Spinal cord (tissue), 10 donors: ENCODE measurements around the gene MRGPRX2. TPM values are rescaled to one million over a fixed set of nuclear protein-coding genes. Genes with fewer than 3 reads are reported as not detected.

Experiments used
- DNase-seq, 6 donors: peaks; one replicate each; pipeline versions ENCODE4 v3.0.0 to v3.0.0-alpha.2; 2013 to 2015; ENCODE audit warnings: low spot score in 6 of 6, low read depth in 4 of 6
- H3K27ac ChIP-seq: one replicate; pipeline ENCODE4 v1.5.1; 2013; ENCODE audit warnings: low read depth, low read length, control low read depth
- H3K27me3 ChIP-seq: one replicate; pipeline ENCODE4 v1.6.1; 2013; ENCODE audit warnings: low read length; ENCODE audit not compliant: control insufficient read depth, insufficient read depth
- H3K36me3 ChIP-seq: one replicate; pipeline ENCODE4 v1.6.1; 2013; ENCODE audit warnings: low read length; ENCODE audit not compliant: control insufficient read depth, insufficient read depth
- H3K4me1 ChIP-seq: one replicate; pipeline ENCODE4 v1.6.1; 2013; ENCODE audit warnings: low read length; ENCODE audit not compliant: control insufficient read depth, insufficient read depth
- H3K4me3 ChIP-seq: one replicate; pipeline ENCODE4 v1.5.1; 2013; ENCODE audit warnings: low read depth, low read length, control low read depth
- H3K9me3 ChIP-seq: one replicate; pipeline ENCODE4 v1.6.1; 2013; ENCODE audit warnings: low read length; ENCODE audit not compliant: control insufficient read depth, insufficient read depth
- WGBS: methylation state at CpG from one replicate; pipeline ENCODE4 v1.1.5; 2013; ENCODE audit warnings: missing lambda C conversion rate; ENCODE audit not compliant: insufficient coverage; 5-methylcytosine and 5-hydroxymethylcytosine counted together
- polyA plus RNA-seq, 2 donors: library from polyadenylated mRNA; unstranded; fragments of 120-200 nt; gene quantifications; one replicate each; pipeline ENCODE4 v1.2.1, GENCODE V29; 2013; ENCODE audit not compliant: insufficient read length in 2 of 2
- total RNA-seq, 2 donors: library from RNA; depleted of rRNA in 1 of 2; stranded (reverse); fragments of 120-200 nt in 1 of 2; fragments of >200 nt in 1 of 2; gene quantifications; one replicate each; pipeline versions ENCODE4 v1.2.3 to v1.2.4, GENCODE V29; 2013 to 2014
- donor health status: healthy.

The MRGPRX2 gene
- total and polyA plus RNA-seq, 4 donors = not detected

DNA sequence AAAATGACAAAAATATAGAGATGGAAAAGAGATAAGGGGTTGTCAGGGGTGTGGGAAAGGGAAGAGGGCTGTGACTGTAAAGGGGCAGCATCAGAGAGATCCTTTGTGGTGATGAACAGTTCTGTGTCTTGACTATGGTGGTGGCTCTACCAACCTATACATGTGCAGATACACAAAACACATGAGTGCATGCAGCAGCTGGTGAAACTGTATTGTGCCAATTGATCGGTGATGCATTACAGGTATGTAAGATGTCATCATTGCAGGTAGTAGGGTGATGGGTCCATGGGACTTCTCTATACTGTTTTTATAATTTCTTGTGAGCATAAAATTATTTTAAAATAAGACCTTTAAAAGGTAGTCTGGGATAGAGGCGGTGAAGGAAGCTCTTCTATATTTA, 32.3 kb upstream of the MRGPRX2 start:
- WGBS = no CpG with 5 or more reads among the region's 2 CpGs
- Histone ChIP-seq H3K36me3 (no peaks in the 10 kb centered on the region), H3K27me3 (no peaks in the 10 kb centered on the region)

GRCh38 chr11:19092342-19092741, 31.8 kb upstream of the MRGPRX2 start:
- Histone ChIP-seq H3K27ac (no peak overlapping the region), H3K36me3 (no peaks in the 10 kb centered on the region), H3K9me3 (no peaks in the 10 kb centered on the region), H3K27me3 (no peaks in the 10 kb centered on the region), H3K4me3 (no peak overlapping the region), H3K4me1 (no peaks in the 10 kb centered on the region)
- DNase-seq = no peak
- no CpG with 5 or more reads among the region's 3 CpGs for WGBS

More for the DNA sequence above, 32.3 kb upstream of the MRGPRX2 start:
- H3K4me1 ChIP-seq = no peaks in the 10 kb centered on the region
- H3K4me3 ChIP-seq = no peak overlapping the region
- no peak overlapping the region for H3K27ac ChIP-seq
- no peak for DNase-seq
- no peaks in the 10 kb centered on the region for H3K9me3 ChIP-seq

- no CpG with 5 or more reads among the region's 1 CpG for WGBS
- Histone ChIP-seq H3K4me1 (no peaks in the 10 kb centered on the region), H3K27me3 (no peaks in the 10 kb centered on the region), H3K27ac (no peak overlapping the region), H3K9me3 (no peaks in the 10 kb centered on the region), H3K4me3 (no peak overlapping the region), H3K36me3 (no peaks in the 10 kb centered on the region)
- no peak for DNase-seq
Measured at GRCh38 chr11:19091366-19091765, 30.8 kb upstream of the MRGPRX2 start.

- no peak overlapping the region for H3K4me3 ChIP-seq
- H3K27ac ChIP-seq = no peak overlapping the region
- H3K36me3 ChIP-seq = no peaks in the 10 kb centered on the region
- DNase-seq = no peak
- no CpG with 5 or more reads among the region's 5 CpGs for WGBS
- H3K9me3 ChIP-seq = no peaks in the 10 kb centered on the region
- no peaks in the 10 kb centered on the region for H3K27me3 ChIP-seq
- H3K4me1 ChIP-seq = no peaks in the 10 kb centered on the region
Measured at GRCh38 chr11:19089421-19089820, 28.9 kb upstream of the MRGPRX2 start.

- Histone ChIP-seq H3K9me3 (no peaks in the 10 kb centered on the region), H3K27me3 (no peaks in the 10 kb centered on the region), H3K36me3 (no peaks in the 10 kb centered on the region), H3K4me1 (no peaks in the 10 kb centered on the region), H3K27ac (no peak overlapping the region), H3K4me3 (no peak overlapping the region)
- 90% methylated on average over 2 of the region's 4 CpGs for WGBS
- no peak for DNase-seq
Measured at GRCh38 chr11:19088791-19089190, 28.3 kb upstream of the MRGPRX2 start.

GRCh38 chr11:19087658-19088057, 27.1 kb upstream of the MRGPRX2 start:
- no peaks in the 10 kb centered on the region for H3K27me3 ChIP-seq
- no peaks in the 10 kb centered on the region for H3K9me3 ChIP-seq
- no peak overlapping the region for H3K27ac ChIP-seq
- WGBS = 74% methylated on average over 7 of the region's 8 CpGs
- no peak overlapping the region for H3K4me3 ChIP-seq
- no peaks in the 10 kb centered on the region for H3K36me3 ChIP-seq
- no peaks in the 10 kb centered on the region for H3K4me1 ChIP-seq
- no peak for DNase-seq

DNA sequence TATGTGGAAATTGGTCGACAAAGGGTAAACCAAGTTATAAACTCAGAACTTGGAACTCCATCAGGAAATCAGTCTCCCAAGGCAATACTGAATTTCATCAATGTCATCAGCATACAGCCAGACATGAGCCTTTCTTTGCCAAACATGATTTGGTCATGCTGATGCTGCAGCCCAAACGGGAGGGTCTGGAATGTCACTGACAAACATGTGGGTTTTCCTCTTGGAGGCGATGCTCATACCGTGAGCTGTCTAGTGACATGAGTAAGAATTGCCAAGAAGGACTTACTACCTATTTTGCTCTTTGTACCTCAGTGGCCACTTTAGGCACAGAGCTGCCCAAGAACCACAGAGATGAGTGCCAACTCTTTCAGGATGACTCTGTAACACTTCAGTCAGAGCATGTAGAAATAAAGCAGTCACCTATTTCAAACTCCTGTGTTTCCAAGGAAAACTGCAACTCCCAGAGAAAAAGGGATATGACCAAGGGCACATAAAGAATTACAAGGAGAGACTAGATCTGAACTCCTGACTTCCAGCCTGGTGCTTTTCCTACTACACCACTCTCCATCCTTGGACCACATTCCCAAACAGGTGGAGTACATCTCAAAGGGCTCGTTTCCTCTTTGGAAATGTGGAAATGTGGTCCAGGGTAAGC, 24.3 kb upstream of the MRGPRX2 start:
- no peaks in the 10 kb centered on the region for H3K36me3 ChIP-seq
- H3K9me3 ChIP-seq = no peaks in the 10 kb centered on the region
- no peak for DNase-seq
- 83% methylated on average over 4 of the region's 5 CpGs for WGBS
- no peak overlapping the region for H3K27ac ChIP-seq
- no peak overlapping the region for H3K4me3 ChIP-seq
- H3K4me1 ChIP-seq = peaks cover 4% of the 10 kb centered on the region
- H3K27me3 ChIP-seq = no peaks in the 10 kb centered on the region

- WGBS = 86% methylated on average over 1 of the region's 1 CpG
Measured at GRCh38 chr11:19083166-19083565, 22.6 kb upstream of the MRGPRX2 start.

DNA sequence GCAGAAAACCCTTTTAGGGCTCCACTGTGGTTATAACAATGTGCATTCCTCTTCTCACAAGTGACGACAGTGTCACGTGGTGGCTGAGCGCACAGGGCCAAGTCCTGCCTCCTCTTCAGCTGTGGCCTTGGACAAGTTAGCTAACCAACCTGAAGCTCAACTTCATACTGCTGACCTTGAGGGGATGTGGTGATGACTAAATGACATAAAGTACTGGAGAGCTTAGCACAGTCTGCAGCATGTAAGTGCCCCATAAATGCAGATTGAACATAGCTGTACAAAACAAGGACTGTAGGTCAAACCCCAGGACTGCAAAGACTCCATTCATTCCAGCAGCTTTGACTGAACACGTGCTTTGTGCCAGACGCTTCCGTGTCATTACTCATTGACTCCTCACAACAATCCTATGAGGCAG, 20.1 kb upstream of the MRGPRX2 start:
- no peak overlapping the region for H3K27ac ChIP-seq
- H3K27me3 ChIP-seq = no peaks in the 10 kb centered on the region
- peak in 3 of 6 donors; percentile 17 to 22 (median 21) for DNase-seq
- H3K9me3 ChIP-seq = no peaks in the 10 kb centered on the region
- H3K4me1 ChIP-seq = peaks cover 14% of the 10 kb centered on the region
- no peaks in the 10 kb centered on the region for H3K36me3 ChIP-seq
- no peak overlapping the region for H3K4me3 ChIP-seq
- WGBS = 67% methylated on average over 3 of the region's 6 CpGs

More at GRCh38 chr11:19083166-19083565, 22.6 kb upstream of the MRGPRX2 start:
- no peak for DNase-seq
- Histone ChIP-seq H3K9me3 (no peaks in the 10 kb centered on the region), H3K4me3 (no peak overlapping the region), H3K27ac (no peak overlapping the region), H3K36me3 (no peaks in the 10 kb centered on the region), H3K4me1 (peaks cover 9% of the 10 kb centered on the region), H3K27me3 (no peaks in the 10 kb centered on the region)

DNA sequence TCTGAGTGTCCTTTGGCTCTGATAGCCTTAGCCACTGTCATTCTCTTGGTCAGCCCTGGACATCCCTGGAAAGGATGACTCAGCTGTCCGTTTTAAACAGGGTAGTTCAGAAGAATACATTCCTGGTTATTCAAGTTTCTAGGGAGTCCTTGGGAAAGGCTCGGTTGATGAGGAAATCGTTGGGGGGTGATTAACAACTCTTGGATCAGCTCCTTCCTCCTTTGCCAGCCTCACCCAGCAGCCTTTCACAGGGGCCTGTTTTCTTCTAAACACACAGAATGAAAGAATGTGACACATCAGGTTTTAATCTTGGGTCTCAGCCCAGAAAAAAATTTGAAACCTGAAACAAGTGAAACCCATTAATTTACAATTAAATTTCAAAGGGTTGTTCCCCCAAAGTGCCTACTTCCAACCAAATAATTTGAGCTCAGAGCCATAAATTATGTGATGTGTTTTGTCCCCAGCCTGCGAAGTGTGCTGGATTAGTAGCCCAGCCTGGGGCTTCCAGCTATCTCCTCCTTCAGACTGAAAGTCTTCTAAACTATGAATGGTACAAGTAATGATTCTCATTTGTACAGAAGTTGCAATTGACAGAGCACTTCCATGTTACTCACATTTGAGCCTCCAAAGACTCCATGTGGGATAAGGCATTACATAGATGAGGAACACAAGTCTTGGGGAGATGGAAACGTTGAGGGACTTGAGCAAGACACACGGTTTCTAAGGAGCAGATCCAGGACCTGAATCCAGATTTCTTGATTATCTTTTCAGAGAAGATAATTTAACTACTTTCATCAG, 19.3 kb upstream of the MRGPRX2 start:
- no peak overlapping the region for H3K4me3 ChIP-seq
- no peaks in the 10 kb centered on the region for H3K27me3 ChIP-seq
- peaks cover 14% of the 10 kb centered on the region for H3K4me1 ChIP-seq
- 46% methylated on average over 2 of the region's 6 CpGs for WGBS
- no peak overlapping the region for H3K27ac ChIP-seq
- no peaks in the 10 kb centered on the region for H3K36me3 ChIP-seq
- H3K9me3 ChIP-seq = no peaks in the 10 kb centered on the region
- DNase-seq = peak in 5 of 6 donors; percentile 50 to 86 (median 69)
